Measurements from ENCODE around the gene ELFN1.

DNA sequence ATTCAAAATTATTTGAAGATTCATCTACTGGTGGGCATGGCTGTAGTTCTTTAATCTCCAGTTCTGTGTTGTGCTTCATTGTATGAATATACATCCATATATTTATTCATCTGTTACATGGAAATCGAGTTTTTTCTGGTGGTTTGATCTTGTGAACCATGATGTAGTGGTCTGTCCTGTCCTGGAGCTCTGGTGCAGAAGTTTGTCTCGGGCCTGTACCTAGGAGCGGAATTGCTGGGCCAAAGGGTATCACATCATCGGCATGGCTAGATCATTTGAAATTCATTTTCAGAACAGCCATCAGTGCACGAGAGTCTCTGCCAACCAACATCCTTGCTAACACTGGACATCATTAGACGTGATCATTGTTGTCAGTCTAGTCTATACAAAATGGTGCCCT is 107.0 kb downstream of the ELFN1 start:
- TF ChIP-seq, protein P1, sequence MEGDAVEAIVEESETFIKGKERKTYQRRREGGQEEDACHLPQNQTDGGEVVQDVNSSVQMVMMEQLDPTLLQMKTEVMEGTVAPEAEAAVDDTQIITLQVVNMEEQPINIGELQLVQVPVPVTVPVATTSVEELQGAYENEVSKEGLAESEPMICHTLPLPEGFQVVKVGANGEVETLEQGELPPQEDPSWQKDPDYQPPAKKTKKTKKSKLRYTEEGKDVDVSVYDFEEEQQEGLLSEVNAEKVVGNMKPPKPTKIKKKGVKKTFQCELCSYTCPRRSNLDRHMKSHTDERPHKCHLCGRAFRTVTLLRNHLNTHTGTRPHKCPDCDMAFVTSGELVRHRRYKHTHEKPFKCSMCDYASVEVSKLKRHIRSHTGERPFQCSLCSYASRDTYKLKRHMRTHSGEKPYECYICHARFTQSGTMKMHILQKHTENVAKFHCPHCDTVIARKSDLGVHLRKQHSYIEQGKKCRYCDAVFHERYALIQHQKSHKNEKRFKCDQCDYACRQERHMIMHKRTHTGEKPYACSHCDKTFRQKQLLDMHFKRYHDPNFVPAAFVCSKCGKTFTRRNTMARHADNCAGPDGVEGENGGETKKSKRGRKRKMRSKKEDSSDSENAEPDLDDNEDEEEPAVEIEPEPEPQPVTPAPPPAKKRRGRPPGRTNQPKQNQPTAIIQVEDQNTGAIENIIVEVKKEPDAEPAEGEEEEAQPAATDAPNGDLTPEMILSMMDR (IDR thresholded peaks at IDR 0.05 in 4 of 5, conservative IDR thresholded peaks at IDR 0.05 in 1 of 5) = no peak
- TF ChIP-seq POLR2A (IDR thresholded peaks at IDR 0.05) = no peak

All from gastrocnemius medialis (tissue), 4 donors.